ENCODE results near the gene TP53BP2.

GRCh38 chr1:223847781-223848345 lies 2.1 kb upstream of the TP53BP2 start:
- TF ChIP-seq POLR2A (IDR thresholded peaks at IDR 0.05) (no peak), CTCF (IDR thresholded peaks at IDR 0.05 in 4 of 5, conservative IDR thresholded peaks at IDR 0.05 in 1 of 5) (no peak)

Data from gastrocnemius medialis (tissue), 4 donors.